HG02943 (cell line): ENCODE data around the gene SREBF2.

Experiments
- ATAC-seq: cut with Tn5 transposase; IDR thresholded peaks from one replicate; pipeline ENCODE4 v1.9.1; 2021; ENCODE audit warnings: mild to moderate bottlenecking, low read depth, moderate library complexity; ENCODE audit not compliant: unreplicated experiment

Gene SREBF2

DNA sequence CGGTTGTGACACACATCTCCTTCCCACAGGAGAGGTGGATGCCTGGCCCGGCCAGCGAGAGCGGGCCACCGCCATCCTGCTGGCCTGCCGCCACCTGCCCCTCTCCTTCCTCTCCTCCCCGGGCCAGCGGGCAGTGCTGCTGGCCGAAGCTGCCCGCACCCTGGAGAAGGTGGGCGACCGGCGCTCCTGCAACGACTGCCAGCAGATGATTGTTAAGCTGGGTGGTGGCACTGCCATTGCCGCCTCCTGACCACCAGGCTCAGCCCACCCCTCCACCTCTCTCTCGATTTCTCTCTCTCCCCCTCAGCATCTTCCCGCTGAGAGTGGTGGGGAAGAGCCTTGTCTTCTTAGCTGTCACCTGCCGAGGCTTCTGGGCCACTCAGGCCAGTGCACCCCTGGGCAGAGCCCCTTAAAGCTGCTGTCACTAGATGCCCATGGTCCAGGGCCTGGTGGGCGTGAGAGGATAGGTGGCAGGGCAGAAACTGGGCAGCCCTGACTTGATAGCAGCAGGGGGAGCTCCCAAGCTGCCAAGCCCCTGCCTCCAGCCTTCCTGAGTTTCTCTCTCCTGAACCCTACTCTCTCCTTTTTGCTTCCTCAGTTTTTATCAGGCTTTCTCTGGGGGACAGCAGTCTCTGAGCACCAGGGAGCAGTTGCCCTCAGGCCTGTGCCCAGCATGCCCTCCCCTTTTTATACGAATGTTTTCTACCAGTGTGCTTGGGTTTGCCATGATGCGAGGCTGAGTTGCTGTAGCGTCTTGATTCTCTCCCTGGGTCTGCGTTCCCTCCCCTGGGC lies 72.7 kb downstream of the SREBF2 start:
- ATAC-seq: no peak

DNA sequence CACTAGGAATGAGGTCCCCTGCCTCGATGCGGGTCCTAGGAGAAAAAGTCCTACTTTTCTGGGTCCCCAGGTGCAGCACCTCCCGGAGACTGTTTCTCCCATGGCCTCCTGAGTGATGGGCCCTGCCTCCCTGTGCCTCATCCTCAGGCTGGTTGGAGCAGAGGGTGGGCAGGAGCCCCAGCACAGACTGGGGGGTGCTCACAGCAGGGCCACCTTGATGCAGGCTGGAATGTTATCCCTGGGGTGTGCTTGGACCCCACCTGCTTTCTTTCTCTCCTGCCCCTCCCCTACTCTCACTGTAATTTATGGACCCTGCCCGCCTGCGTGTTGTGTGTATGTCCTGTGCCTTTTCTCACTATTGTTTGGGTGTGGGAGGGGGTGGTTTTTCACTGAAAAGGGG lies 73.9 kb downstream of the SREBF2 start:
- ATAC-seq: no peak

DNA sequence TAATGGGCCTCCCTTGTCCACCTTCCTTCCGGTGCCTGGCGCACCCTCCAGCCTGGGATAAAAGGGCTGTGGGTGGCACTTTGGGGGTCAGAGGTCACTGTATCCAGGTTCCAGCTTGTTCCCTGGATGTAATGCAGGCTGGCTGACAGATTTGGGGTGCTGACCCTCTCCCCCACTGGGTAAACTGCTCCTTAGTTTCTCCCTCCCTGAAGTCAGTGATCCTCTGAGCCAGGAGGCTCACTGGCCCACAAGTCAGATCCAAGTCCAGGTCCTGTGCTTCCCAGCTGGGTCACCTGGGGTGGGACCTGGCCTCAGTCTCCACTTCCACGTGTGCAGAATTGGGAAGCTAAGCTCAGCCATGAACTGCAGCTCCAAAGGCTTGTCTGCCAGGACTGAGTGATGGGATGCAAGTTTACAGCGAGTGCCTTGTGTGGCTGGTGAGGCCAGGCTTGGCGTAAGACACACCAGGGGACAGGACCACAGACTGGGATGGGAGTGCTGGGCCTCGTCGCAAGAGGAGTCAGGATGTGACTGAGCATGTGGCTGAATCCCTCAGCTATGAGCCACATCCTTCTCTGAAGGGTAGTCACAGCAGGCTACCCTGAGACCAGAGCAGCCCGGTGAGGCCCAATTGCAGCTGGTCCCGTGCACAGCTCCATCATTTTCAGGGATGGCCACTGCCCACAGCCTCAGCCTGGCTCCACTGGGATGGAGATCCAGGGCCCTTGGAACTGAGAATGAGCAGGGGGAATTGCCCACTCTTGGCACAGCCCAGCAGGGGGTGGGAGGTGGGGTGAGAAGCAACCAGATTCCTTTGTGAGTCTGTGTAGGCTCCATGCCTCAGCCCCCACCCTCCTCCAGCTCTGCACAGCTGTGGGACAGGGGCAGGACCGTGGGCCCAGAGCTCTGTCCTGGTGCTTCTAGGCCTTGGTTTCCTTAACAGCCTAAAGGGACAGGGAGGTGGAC lies 74.8 kb downstream of the SREBF2 start:
- no peak for ATAC-seq

DNA sequence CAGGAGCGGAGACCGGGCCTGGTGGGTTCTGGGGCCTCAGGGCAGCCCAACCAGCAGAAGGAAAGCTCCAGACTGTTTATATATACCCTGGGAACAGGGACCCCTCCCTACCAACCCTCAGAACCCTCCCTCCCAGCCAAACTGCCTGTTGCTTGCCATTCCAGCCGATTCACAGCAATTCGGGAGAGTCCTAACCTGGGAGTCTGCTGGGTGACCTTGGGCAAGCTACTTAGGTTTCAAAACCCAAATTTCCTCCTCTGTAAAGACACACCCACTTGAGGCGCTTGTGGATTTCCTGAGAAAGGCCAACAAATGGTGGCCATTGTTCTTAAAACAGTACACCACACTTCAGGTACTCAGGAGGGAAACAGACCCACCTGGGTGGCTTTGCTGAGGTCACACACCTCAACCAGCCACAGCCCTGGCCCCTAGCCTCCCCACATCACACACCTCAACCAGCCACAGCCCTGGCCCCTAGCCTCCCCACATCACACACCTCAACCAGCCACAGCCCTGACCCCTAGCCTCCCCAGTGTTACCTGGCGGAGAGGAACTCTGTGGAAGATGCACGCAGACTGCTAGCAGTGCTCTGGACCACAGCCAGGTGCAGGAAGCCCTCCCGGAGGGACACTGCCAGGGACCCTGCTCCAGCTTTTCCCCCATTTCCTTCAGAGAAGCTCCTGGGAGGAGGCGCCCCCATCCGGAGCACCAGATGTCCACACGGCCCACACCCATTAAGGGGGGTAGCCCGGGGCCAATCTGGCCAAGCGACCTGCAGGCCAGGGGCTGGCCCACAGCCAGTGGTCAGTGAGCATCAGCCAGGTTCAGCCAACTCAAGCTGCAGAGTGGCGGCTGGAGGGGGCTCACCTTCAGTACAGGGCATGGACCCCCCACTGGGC lies 75.8 kb downstream of the SREBF2 start:
- no peak for ATAC-seq

DNA sequence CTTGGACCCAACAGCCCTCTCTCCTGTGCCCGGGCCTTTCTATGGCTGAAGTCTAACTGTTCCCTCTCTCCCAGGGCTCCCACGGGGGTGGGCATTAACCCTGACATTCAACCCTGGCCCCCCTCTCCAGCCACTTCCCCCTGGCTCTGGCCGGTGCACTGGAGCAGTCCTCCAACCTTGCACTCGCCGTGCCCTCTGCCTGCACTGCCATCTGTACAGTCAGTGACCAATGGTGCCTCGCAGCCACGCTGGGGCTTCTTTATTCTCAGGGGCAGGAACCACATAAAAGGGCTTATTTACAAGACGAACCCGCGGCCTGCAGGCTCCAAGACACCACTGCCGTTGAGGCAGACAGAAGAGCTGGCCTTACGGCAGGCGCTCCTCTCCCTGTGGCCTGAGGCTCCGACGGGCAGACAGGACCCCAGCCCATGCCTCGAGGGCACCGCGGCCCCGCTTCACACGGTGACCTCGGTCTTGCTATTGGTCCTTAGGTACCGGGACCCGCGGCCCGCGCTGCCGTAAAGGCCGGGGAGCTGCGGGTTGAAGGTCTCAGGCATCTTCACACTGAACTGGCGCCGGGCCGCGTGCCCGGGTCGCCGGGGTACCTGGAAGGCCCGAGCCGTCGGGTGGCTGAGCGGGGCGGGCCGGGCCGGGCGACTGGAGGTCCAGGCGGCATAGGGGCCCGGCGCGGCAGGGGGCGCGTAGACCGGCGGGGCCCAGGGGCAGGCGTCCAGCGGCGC lies 76.6 kb downstream of the SREBF2 start:
- ATAC-seq: no peak

DNA sequence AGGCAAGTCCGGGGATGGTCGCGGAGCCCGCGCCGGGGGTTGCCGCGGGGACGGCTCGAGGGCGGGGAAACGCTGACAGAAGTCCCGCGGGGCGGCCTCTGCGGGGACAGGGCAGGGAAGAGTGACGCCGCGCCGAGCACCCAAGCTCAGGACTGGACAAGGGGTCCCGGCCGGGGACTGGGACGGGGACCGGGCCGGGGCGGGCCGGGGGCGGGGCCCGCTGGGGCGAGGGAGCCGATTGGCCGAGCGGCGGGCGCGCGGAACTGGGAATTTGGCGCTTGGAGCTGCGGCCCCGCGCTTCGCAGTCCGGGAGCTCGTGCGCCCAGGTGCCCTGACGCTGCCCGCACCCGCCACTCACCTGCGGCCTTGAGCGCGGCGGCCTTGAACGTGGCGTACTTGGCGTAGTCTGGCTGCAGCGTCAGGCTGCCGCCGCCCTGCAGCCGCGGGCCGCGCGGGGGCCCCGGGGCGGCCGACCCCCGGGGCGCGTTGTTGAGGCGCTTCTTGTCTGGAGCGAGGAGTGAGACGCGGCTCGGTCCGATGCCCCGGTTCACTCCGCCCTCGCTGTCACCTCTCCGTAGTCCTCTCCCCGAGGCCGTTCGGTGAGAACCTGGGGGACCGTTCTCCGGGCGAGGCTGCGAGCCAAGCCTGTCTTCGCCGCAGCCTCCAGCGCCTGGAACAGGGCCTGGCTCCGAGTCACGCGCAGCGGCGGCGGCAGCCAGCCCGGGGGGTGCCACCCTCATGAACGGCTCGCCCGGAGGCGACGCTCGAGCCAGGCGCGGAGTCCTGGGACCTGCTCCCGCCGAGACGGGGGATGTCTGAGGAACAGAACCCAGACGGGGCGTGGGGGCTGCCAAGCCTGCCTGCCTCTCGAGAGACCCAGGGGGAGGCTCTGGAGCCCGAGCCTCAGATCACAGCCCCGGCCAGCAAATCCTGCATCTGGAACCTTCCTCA lies 77.4 kb downstream of the SREBF2 start:
- no peak for ATAC-seq

DNA sequence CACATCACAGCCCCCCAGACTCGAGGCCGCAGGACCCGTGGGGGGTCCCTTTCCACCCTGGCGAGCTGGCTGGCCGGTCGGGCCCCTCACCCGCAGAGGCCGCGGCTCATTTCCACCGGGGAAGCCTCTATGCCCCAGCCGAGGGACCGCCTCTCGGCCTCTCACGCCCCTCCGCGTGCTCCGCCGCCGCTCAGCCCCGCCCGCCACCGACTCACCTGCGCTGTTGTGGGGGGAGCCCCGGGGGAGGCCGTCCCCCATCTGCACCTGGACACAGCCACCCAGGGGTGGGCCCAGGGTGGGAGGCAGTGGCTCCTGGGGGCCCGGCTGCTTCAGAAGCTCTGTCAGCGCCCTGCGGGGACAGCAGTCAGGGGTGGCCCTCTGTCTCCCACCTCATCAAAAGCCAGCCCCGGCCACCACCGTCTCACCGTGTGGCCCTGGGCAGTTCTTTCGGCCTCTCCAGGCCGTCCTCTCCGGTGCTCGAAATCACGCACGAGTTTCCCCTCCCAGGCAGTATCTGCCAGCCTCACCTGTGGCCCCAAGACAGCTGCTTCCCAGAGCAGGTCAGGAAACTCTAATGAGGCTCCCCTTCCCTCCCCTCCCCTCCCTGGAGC lies 78.2 kb downstream of the SREBF2 start:
- no peak for ATAC-seq

DNA sequence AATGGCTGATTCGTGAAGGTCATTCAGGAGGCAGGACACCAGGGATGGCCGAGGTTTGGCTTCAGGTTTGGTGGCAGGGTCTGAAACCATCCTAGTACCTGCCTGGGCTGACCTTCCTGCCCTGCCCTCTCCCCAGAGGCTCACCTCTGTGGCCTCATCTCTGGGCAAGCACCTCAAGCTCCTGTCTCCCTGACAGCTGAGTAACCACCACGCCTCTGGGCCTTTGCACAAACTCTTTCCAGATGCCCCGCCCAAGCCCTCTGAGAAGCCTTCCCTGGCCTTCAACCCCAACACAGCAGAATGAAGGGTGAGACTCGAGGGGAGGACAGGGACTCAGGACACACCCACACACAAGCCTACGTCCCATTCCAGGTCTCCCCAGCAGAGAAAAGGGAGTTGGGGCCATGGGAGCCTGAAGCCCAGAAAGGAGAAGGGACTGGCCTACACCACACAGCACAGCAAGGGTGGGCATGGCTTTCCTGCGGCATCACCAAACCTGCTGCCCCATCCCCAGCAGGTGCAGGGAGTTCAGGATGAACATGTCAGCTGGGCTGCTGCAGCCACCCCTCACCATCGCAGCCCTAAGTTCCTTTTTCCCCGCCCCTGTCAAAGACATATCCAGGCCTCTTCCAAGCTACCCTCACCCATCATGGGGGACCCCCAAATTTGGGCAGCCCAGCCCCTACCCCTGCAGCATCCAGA lies 79.6 kb downstream of the SREBF2 start:
- no peak for ATAC-seq

DNA sequence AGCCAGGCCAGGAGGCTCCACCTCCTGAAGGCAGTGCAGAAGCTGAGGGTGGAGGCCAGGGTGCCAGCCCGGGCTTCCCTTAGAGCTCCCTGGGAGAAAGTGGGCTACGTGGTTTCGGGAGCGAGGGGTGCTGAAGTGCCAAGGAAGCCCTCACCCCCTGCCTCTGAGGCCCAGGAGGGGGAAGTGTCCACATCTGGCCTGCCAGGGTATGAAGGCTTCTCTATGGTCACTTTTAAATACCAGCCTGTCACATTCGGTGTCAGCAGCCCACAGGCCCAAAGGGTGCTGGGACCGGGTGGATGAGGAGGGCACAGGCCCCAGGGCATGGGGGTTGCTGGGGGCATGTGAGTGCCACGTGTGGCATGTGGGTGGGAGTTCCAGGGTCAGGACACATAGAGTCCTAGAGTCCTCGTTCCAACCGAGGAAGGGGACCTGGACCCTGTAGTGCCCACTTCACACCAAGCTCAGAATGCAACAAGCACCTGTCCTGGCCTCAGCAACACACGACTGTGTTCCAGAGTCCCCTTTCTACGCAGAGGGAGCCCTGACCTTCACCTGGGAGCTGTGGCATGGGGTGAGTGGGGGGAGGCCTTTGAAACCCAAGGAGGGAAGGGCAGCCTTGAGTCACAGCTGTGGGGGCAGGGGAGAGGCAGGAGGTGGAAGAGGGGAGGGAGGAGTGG lies 80.3 kb downstream of the SREBF2 start:
- no peak for ATAC-seq

DNA sequence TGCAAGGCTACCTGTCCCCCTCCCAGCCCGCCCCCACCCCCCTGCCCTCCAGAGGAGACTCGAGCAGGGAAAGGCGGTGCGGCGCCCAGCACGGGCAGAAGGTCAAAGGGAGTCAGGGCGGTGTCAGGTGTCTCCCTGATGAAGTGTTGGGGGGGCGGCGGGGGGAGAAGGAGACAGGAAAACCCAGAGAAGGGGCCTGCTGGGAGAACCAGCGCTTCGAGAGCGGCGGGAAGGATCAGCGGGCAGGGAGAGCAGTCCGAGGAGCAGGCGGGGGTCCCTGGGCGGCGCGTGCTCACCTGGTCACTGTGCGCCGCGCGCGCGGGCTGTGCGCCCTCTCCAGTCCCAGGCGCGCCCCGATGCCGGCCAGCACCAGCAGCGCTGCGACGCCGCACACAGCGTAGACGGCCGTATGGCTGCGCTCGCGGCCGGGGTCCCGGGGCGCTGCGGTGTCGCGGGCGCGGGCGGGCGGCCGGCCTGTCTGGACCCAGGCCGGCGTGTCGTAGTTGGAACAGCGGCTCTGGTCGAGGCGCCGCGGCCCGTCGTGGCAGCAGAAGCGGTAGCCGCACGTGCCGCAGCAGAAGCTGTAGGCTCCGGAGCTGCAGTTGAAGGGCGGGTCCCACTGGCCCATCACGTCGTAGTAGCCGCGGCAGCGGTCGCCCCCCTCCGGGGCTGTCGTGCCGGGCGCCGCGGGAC lies 81.1 kb downstream of the SREBF2 start:
- ATAC-seq: no peak

DNA sequence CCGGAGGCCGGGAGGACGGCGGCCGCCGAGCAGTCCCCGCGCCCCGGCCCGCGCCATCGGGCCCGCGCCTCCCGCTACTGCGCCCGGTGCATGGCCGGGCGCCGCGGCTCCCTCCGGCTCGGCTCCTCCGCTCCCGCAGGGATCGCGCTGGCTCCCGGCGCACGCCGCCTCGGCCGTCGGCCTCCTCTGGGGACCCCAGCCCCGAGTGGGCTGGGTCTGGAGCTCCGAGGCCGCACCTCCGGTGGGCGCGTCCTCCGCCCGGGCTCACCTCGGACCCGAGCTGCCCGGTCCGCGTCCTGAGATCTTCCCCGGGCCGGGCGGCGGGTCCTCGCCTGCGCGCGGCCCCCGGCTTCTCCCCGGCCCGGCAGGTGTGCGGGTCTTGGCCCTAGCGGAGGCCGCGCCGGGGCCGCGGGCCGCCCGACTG lies 81.7 kb downstream of the SREBF2 start:
- no peak for ATAC-seq

DNA sequence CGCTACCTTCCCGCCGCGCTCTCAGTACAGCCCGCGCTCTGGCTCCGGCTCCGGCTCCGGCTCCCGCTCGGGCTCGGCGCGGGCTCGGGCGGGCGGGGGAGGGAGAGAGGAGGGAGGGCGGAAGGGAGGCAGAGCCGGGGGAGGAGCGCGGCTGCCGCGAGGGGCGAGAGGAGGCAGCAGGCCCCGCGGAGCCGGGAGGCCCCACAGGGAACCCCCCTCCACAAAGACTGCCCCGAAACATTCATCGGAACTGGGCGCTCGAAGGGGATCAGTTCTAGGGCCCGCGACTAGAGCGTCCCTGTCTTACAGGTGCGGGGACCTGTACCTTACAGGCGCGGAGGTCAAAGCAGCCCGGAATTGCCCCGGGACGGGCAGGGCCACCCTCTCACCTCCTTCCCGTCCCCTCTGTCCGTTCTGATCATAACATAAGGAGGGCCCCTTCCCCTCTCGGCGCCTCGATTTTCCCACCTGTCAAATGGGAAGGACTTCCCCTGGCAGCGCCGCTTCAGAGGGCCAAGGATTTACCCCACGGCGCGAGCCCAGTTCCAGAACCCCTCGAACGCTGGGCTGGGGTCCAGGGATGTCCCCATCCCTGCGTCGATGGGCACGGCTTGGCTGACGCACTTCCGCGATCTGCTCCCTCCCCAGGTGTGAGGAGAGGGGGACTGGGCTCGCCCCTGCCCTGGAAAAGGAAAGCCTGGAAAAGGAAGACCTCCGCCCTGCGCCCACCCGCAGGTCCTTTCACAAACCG lies 82.3 kb downstream of the SREBF2 start, which contains the start of gene SHISA8:
SHISA8 (minus strand) TSS at position 40 of the 751 bp plus-strand sequence. CDS start 407 bp downstream, outside the sequence.
- ATAC-seq: no peak

DNA sequence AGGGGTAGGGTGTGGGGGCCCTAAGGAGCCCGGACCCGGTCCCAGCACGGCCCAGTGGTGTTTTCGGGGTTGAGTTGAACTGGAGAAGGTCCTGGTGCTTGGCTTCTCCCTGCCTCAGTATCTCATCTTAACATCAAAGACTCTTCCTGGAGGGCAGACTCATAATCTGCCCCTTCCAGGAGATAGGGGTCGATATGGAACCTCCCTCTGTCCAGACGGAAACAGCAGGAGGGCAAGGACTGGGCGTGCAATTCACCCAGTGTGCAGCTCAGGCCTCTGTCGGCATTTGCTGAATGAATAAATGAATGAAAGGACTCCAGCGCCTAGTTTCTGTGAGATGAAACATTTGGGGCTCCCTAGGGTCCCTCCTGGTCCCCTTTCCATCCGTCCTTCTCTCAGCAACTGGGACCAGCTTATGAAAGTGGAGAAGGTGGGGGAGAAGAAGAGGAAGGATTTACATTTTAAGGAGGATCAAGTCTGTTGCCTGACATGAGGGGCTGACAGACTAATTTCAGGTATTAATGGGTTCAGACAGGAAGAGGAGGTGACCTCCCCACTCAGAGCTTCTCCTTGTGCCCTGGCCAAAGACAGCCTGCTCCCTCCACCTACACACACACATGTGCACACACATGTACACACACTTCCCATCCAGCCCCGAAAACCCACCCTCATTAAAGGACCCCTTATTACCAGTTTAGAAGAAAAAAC lies 83.0 kb downstream of the SREBF2 start:
- ATAC-seq: no peak

DNA sequence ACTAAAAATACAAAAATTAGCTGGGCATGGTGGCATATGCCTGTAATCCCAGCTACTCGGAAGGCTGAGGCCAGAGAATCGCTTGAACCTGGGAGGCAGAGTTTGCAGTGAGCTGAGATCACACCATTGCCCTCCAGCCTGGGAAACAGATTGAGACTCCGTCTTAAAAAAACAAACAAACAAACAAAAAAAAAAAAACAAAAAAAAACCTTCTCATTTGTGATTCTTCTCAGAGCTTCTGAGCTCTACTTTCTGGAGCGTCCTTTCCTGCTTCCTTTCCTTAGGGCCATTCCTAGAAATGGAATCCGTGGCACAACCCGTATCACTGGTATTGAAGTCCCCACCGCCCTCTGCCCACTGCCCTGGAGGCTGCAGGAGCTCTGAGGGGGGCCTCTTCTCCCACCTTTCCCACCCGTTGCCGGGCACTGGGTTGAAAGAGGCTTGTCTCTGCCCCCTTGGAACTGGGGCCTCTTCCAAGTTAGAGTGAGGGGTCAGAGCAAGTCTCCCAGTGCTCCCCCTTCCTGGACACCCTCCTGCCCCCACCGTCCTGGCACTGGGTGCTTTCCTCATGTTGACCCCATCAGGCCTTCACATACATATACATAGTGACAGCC lies 83.9 kb downstream of the SREBF2 start:
- no peak for ATAC-seq
